ENCODE measurements around the gene HAL. TPM values are rescaled to one million over a fixed set of nuclear protein-coding genes. Genes with fewer than 3 reads are reported as not detected.

Gene HAL
- total RNA-seq, 1 experiment from 2014 or later = 0.39 TPM

- DNase-seq (ENCODE audit: low spot score) = no peak
- CTCF ChIA-PET = no interaction called here
- POLR2A ChIA-PET = no interaction called here
- Mint-ChIP-seq H3K36me3 (no peaks in the 10 kb centered on the region), H3K4me3 (no peak overlapping the region), H3K27ac (no peak overlapping the region), H3K27me3 (ENCODE audit: low read depth) (peaks cover 12% of the 10 kb centered on the region), H3K9me3 (peaks cover 9% of the 10 kb centered on the region), H3K4me1 (peaks cover 22% of the 10 kb centered on the region)
- no peak for ATAC-seq
- TF ChIP-seq HMGA2 (CRISPR knock-in tag; IDR thresholded peaks at IDR 0.05) = no peak
- no peak for TF ChIP-seq E2F4 (CRISPR knock-in tag; IDR thresholded peaks at IDR 0.05; ENCODE audit: borderline replicate concordance, low read depth)
- no peak for TF ChIP-seq ZBTB21 (CRISPR knock-in tag; IDR thresholded peaks at IDR 0.05; ENCODE audit: borderline replicate concordance)
- TF ChIP-seq CREM (CRISPR knock-in tag; IDR thresholded peaks at IDR 0.05) = no peak
- TF ChIP-seq PRDM15 (CRISPR knock-in tag; IDR thresholded peaks at IDR 0.05) = no peak
- no peak for TF ChIP-seq NR2C2 (CRISPR knock-in tag; IDR thresholded peaks at IDR 0.05)
- no peak for TF ChIP-seq ATF2 (CRISPR knock-in tag; IDR thresholded peaks at IDR 0.05; ENCODE audit: borderline replicate concordance, low read depth)
- TF ChIP-seq CBFB (CRISPR knock-in tag; IDR thresholded peaks at IDR 0.05; ENCODE audit: low read depth) = no peak
- TF ChIP-seq NR3C1 (CRISPR knock-in tag; conservative IDR thresholded peaks at IDR 0.05; ENCODE audit: low read depth) = no peak
- TF ChIP-seq ESRRA (CRISPR knock-in tag; IDR thresholded peaks at IDR 0.05; ENCODE audit: borderline replicate concordance) = no peak
- no peak for TF ChIP-seq OVOL2 (CRISPR knock-in tag; IDR thresholded peaks at IDR 0.05; ENCODE audit: borderline replicate concordance)
- TF ChIP-seq GTF2I (CRISPR knock-in tag; conservative IDR thresholded peaks at IDR 0.05) = no peak
- no peak for TF ChIP-seq ZMAT4 (CRISPR knock-in tag; IDR thresholded peaks at IDR 0.05)
- no peak for TF ChIP-seq PREB (CRISPR knock-in tag; IDR thresholded peaks at IDR 0.05; ENCODE audit: borderline replicate concordance)
- no peak for TF ChIP-seq AFF4 (CRISPR knock-in tag; IDR thresholded peaks at IDR 0.05; ENCODE audit: borderline replicate concordance)
- TF ChIP-seq MXD4 (CRISPR knock-in tag; IDR thresholded peaks at IDR 0.05; ENCODE audit: borderline replicate concordance) = no peak
- no peak for TF ChIP-seq JUN (CRISPR knock-in tag; IDR thresholded peaks at IDR 0.05)
- TF ChIP-seq EMX1 (CRISPR knock-in tag; IDR thresholded peaks at IDR 0.05) = no peak
- no peak for TF ChIP-seq E2F1 (CRISPR knock-in tag; IDR thresholded peaks at IDR 0.05)
- no peak for TF ChIP-seq NR1H2 (CRISPR knock-in tag; IDR thresholded peaks at IDR 0.05)
Observed at GRCh38 chr12:95949477-95950206, 46.5 kb downstream of the HAL start.

Measured in WTC11 (cell line).